Mesenchymal stem cell (in vitro differentiated cells and primary cell): ENCODE measurements around the gene ARID4B.
A peak's percentile ranks its signal among the peaks of the same experiment; 100 is the strongest.

Experiments
- DNase-seq: peaks from one replicate; pipeline ENCODE4 v3.0.0-alpha.2; 2013
- H2AFZ ChIP-seq: one replicate; pipeline ENCODE4 v1.6.1; 2013; ENCODE audit warnings: low read depth, mild to moderate bottlenecking, control low read depth, inconsistent platforms, low read length, moderate library complexity
- H2AK5ac ChIP-seq: 2 replicates; pipeline ENCODE4 v1.6.1; 2013; ENCODE audit warnings: low read length, moderate library complexity, mild to moderate bottlenecking, inconsistent platforms; ENCODE audit not compliant: severe bottlenecking
- H2BK120ac ChIP-seq: one replicate; pipeline ENCODE4 v1.6.1; 2013; ENCODE audit warnings: low read depth, mild to moderate bottlenecking, inconsistent platforms, low read length, moderate library complexity
- H2BK12ac ChIP-seq, 2 experiments: one replicate each; pipeline ENCODE4 v1.6.1; 2013; ENCODE audit warnings: inconsistent platforms in 2 of 2, low read length in 2 of 2, mild to moderate bottlenecking in 2 of 2, moderate library complexity in 2 of 2, control low read depth in 1 of 2
- H2BK15ac ChIP-seq: one replicate; pipeline ENCODE4 v1.6.1; 2013; ENCODE audit warnings: mild to moderate bottlenecking, low read depth, inconsistent platforms; ENCODE audit not compliant: poor library complexity, severe bottlenecking
- H2BK5ac ChIP-seq: 2 replicates; pipeline ENCODE4 v1.6.1; 2013; ENCODE audit warnings: low read depth, mild to moderate bottlenecking, low read length, control low read depth, inconsistent platforms; ENCODE audit not compliant: poor library complexity, severe bottlenecking
- H3K14ac ChIP-seq, 2 experiments: one replicate each; pipeline ENCODE4 v1.6.1; 2013; ENCODE audit warnings: inconsistent platforms in 2 of 2, low read length in 2 of 2, control low read depth in 1 of 2, mild to moderate bottlenecking in 1 of 2, moderate library complexity in 1 of 2
- H3K18ac ChIP-seq, 2 experiments: one replicate each; pipeline ENCODE4 v1.6.1; 2013; ENCODE audit warnings: inconsistent platforms in 2 of 2, low read length in 2 of 2, control low read depth in 1 of 2, low read depth in 1 of 2, mild to moderate bottlenecking in 1 of 2
- H3K23ac ChIP-seq, 2 experiments: one replicate each; pipeline ENCODE4 v1.6.1; 2013; ENCODE audit warnings: inconsistent platforms in 2 of 2, low read length in 2 of 2, mild to moderate bottlenecking in 2 of 2, moderate library complexity in 2 of 2, control low read depth in 1 of 2
- H3K27ac ChIP-seq: 2 replicates; pipeline ENCODE4 v1.5.1; 2013; ENCODE audit warnings: mild to moderate bottlenecking, moderate library complexity, low read length, control low read depth, inconsistent platforms; ENCODE audit not compliant: poor library complexity, severe bottlenecking
- H3K27me3 ChIP-seq, 2 experiments: 2 replicates each; pipeline versions ENCODE4 v1.6.1 to v1.7.0; 2013; ENCODE audit warnings: low read length in 2 of 2, mild to moderate bottlenecking in 2 of 2, moderate library complexity in 2 of 2, control low read depth in 1 of 2, inconsistent platforms in 1 of 2; ENCODE audit not compliant: control insufficient read depth in 1 of 2, insufficient read depth in 1 of 2
- H3K36me3 ChIP-seq, 2 experiments: 2 replicates each; pipeline versions ENCODE4 v1.6.1 to v1.7.0; 2013; ENCODE audit warnings: low read length in 2 of 2, control low read depth in 1 of 2, inconsistent platforms in 1 of 2, low read depth in 1 of 2, mild to moderate bottlenecking in 1 of 2; ENCODE audit not compliant: insufficient read depth in 2 of 2, control insufficient read depth in 1 of 2
- H3K4ac ChIP-seq, 2 experiments: one replicate each; pipeline ENCODE4 v1.6.1; 2013; ENCODE audit warnings: inconsistent platforms in 2 of 2, low read length in 2 of 2, mild to moderate bottlenecking in 2 of 2, moderate library complexity in 2 of 2, control low read depth in 1 of 2, low read depth in 1 of 2
- H3K4me1 ChIP-seq: 2 replicates; pipeline ENCODE4 v1.6.1; 2013; ENCODE audit warnings: low read depth, low read length, control low read depth; ENCODE audit not compliant: control insufficient read depth, insufficient read depth
- H3K4me2 ChIP-seq: 2 replicates; pipeline ENCODE4 v1.6.1; 2013; ENCODE audit warnings: low read length, mild to moderate bottlenecking, inconsistent platforms; ENCODE audit not compliant: poor library complexity, severe bottlenecking
- H3K4me3 ChIP-seq, 2 experiments: 2 replicates each; pipeline versions ENCODE4 v1.5.1 to v1.7.0; 2013; ENCODE audit warnings: low read length in 2 of 2, mild to moderate bottlenecking in 2 of 2, control low read depth in 1 of 2, low read depth in 1 of 2; ENCODE audit not compliant: insufficient read depth in 1 of 2
- H3K79me1 ChIP-seq: replicated peaks from 2 replicates; pipeline ENCODE4 v1.6.1; 2013; ENCODE audit warnings: mild to moderate bottlenecking, control low read depth, low read length, inconsistent platforms; ENCODE audit not compliant: poor library complexity, severe bottlenecking
- H3K9ac ChIP-seq: 2 replicates; pipeline ENCODE4 v1.7.0; 2013; ENCODE audit warnings: mild to moderate bottlenecking, low read length, moderate library complexity
- H3K9me3 ChIP-seq: 2 replicates; pipeline ENCODE4 v1.7.0; 2013; ENCODE audit warnings: mild to moderate bottlenecking, low read length; ENCODE audit not compliant: control insufficient read depth
- H4K8ac ChIP-seq: one replicate; pipeline ENCODE4 v1.6.1; 2013; ENCODE audit warnings: inconsistent platforms, mild to moderate bottlenecking, low read length, moderate library complexity
- H4K91ac ChIP-seq: one replicate; pipeline ENCODE4 v1.6.1; 2013; ENCODE audit warnings: mild to moderate bottlenecking, low read length, inconsistent platforms
- WGBS: methylation state at CpG from one replicate; pipeline ENCODE4 v1.1.7; 2013; ENCODE audit warnings: mixed read lengths; 5-methylcytosine and 5-hydroxymethylcytosine counted together

Gene ARID4B

GRCh38 chr1:235336903-235337302 is 8.9 kb upstream of the ARID4B start:
- no peak overlapping the region for H2BK12ac ChIP-seq
- H3K4me2 ChIP-seq, result peak overlapping the region; percentile 14
- H2BK120ac ChIP-seq, result no peak overlapping the region
- no peak overlapping the region for H3K4ac ChIP-seq
- H2AFZ ChIP-seq, result no peak overlapping the region
- H2AK5ac ChIP-seq, result no peak overlapping the region
- H3K23ac ChIP-seq, result no peak overlapping the region
- no peak overlapping the region for H4K91ac ChIP-seq
- WGBS, result 98% methylated on average over 4 of the region's 4 CpGs
- H3K27ac ChIP-seq, result peak overlapping the region; percentile 63
- no peak overlapping the region for H3K18ac ChIP-seq
- H3K4me3 ChIP-seq, result peak overlapping the region in 1 of 2 experiments; percentile 35
- H2BK15ac ChIP-seq, result no peak overlapping the region
- DNase-seq, result peak; percentile 61
- no peaks in the 10 kb centered on the region for H3K4me1 ChIP-seq
- H3K36me3 ChIP-seq, result peaks cover 13 to 45% of the 10 kb centered on the region in 2 experiments
- no peaks in the 10 kb centered on the region for H3K9me3 ChIP-seq
- H3K14ac ChIP-seq, result no peak overlapping the region
- H2BK5ac ChIP-seq, result no peak overlapping the region
- peaks cover 12% of the 10 kb centered on the region for H3K79me1 ChIP-seq
- peak overlapping the region; percentile 44 for H3K9ac ChIP-seq
- no peaks in the 10 kb centered on the region for H3K27me3 ChIP-seq
- H4K8ac ChIP-seq, result no peak overlapping the region

DNA sequence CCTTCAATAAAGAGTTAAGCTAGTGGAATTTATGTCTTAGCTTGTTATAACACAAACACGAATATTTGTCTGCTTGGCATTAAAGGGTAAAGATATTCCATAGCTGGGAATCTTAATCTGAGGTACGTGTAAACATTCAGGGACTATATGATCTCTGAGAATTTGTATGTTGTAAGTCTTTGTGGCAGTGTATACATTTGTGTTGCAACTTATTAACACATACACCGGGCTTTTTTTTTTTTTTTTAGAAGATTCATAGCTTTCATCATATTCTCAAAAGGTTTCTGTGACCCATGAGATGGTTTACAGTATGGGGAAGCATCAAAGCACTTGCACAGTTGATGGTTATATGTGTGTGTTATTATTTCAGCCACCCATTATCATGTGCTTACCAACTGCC is 3.4 kb upstream of the ARID4B start:
- H3K27me3 ChIP-seq, result no peaks in the 10 kb centered on the region
- peaks cover 3 to 12% of the 10 kb centered on the region in 2 experiments for H3K36me3 ChIP-seq
- no peak overlapping the region for H2BK15ac ChIP-seq
- peak; percentile 41 for DNase-seq
- H3K27ac ChIP-seq, result no peak overlapping the region
- peak overlapping the region in 1 of 2 experiments; percentile 95 for H3K4me3 ChIP-seq
- no peak overlapping the region for H3K4ac ChIP-seq
- H2BK120ac ChIP-seq, result no peak overlapping the region
- WGBS, result 76% methylated on average over 2 of the region's 3 CpGs
- H4K8ac ChIP-seq, result no peak overlapping the region
- no peak overlapping the region for H2BK5ac ChIP-seq
- H2AFZ ChIP-seq, result no peak overlapping the region
- no peak overlapping the region for H3K23ac ChIP-seq
- H2AK5ac ChIP-seq, result no peak overlapping the region
- H3K79me1 ChIP-seq, result peaks cover 2% of the 10 kb centered on the region
- peak overlapping the region; percentile 99 for H3K9ac ChIP-seq
- H3K14ac ChIP-seq, result no peak overlapping the region
- H3K9me3 ChIP-seq, result no peaks in the 10 kb centered on the region
- no peak overlapping the region for H2BK12ac ChIP-seq
- no peak overlapping the region for H3K18ac ChIP-seq
- H3K4me2 ChIP-seq, result no peak overlapping the region
- H4K91ac ChIP-seq, result no peak overlapping the region
- peaks cover 1% of the 10 kb centered on the region for H3K4me1 ChIP-seq

DNA sequence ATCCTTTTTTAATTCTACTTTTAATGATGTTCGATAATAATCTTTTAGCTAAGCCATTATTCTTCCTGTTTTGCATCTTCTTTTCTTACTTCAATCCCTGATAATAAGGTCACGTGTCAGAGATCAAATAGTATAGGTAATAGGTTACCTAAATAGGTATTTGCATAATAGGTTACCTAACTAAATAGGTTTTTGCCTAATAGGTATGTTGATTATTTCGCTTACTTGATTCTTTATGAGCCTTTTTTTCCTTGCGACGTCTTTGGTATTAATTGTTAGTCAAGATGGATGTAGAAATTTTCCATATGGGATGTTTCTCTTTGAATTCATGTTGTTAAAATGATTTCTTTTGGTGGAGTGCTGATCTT is 2.9 kb upstream of the ARID4B start:
- Histone ChIP-seq H2BK120ac (no peak overlapping the region), H3K4me2 (no peak overlapping the region), H3K9me3 (no peaks in the 10 kb centered on the region), H3K18ac (no peak overlapping the region), H4K91ac (no peak overlapping the region), H3K79me1 (peaks cover 2% of the 10 kb centered on the region), H3K4me3 (peak overlapping the region in 1 of 2 experiments; percentile 95), H3K4ac (no peak overlapping the region), H3K27me3 (no peaks in the 10 kb centered on the region), H2BK15ac (no peak overlapping the region), H2BK5ac (no peak overlapping the region), H3K4me1 (peaks cover 1% of the 10 kb centered on the region), H3K36me3 (peaks cover under 1 to 8% of the 10 kb centered on the region in 2 experiments), H2AK5ac (no peak overlapping the region), H2BK12ac (no peak overlapping the region), H3K14ac (no peak overlapping the region), H3K27ac (no peak overlapping the region), H4K8ac (no peak overlapping the region), H3K9ac (peak overlapping the region; percentile 99), H2AFZ (no peak overlapping the region), H3K23ac (no peak overlapping the region)
- no peak for DNase-seq
- WGBS, result 97% methylated on average over 3 of the region's 5 CpGs

GRCh38 chr1:235329139-235329902 is 1.3 kb upstream of the ARID4B start:
- H3K27ac ChIP-seq, result peak overlapping the region; percentile 99
- DNase-seq, result no peak
- peak overlapping the region in 1 of 2 experiments; percentile 35 for H3K14ac ChIP-seq
- peaks cover 0 to 4% of the 10 kb centered on the region in 2 experiments for H3K36me3 ChIP-seq
- H3K4me3 ChIP-seq, result peak overlapping the region; percentile 70 to 95
- H3K4me2 ChIP-seq, result peak overlapping the region; percentile 78
- no peaks in the 10 kb centered on the region for H3K79me1 ChIP-seq
- H3K4me1 ChIP-seq, result peaks cover 3% of the 10 kb centered on the region
- H2AK5ac ChIP-seq, result peak overlapping the region; percentile 84
- no peak overlapping the region for H2BK15ac ChIP-seq
- H3K18ac ChIP-seq, result peak overlapping the region; percentile 55 to 56
- no peaks in the 10 kb centered on the region for H3K27me3 ChIP-seq
- H3K4ac ChIP-seq, result peak overlapping the region; percentile 7 to 71
- WGBS, result 6% methylated on average over 24 of the region's 24 CpGs
- no peak overlapping the region for H2AFZ ChIP-seq
- no peaks in the 10 kb centered on the region for H3K9me3 ChIP-seq
- H4K91ac ChIP-seq, result no peak overlapping the region
- peak overlapping the region in 1 of 2 experiments; percentile 50 for H3K23ac ChIP-seq
- H2BK5ac ChIP-seq, result peak overlapping the region; percentile 35
- H4K8ac ChIP-seq, result peak overlapping the region; percentile 43
- H2BK12ac ChIP-seq, result peak overlapping the region; percentile 6 to 45
- no peak overlapping the region for H2BK120ac ChIP-seq
- peak overlapping the region; percentile 99 for H3K9ac ChIP-seq
